Bronchial epithelial cell (primary cell): ENCODE measurements around the gene CDK14. TPM values are rescaled to one million over a fixed set of nuclear protein-coding genes. Genes with fewer than 3 reads are reported as not detected.
A peak's percentile ranks its signal among the peaks of the same experiment; 100 is the strongest.

Source experiments
- DNase-seq: peaks from one replicate; pipeline ENCODE4 v3.0.0-alpha.2; 2010; ENCODE audit warnings: low read depth
- FAIRE-seq: peaks from 2 replicates; lab custom pipeline; 2011; peaks lifted over from hg19 to GRCh38; lab: Jason Lieb, UNC
- H3K27me3 ChIP-seq: 2 replicates; pipeline ENCODE4 v1.5.1; 2011; ENCODE audit warnings: low read length; ENCODE audit not compliant: control insufficient read depth, insufficient read depth
- H3K36me3 ChIP-seq: 2 replicates; pipeline ENCODE4 v1.5.1; 2011; ENCODE audit warnings: low read length; ENCODE audit not compliant: control insufficient read depth, insufficient read depth
- H3K4me3 ChIP-seq: 2 replicates; pipeline ENCODE4 v1.5.1; 2011; ENCODE audit warnings: mild to moderate bottlenecking, low read depth, low read length, control low read depth
- total RNA-seq: library from RNA; depleted of rRNA; stranded (reverse); fragments of >200 nt; gene quantifications from 2 replicates; pipeline ENCODE4 v1.2.1, GENCODE V29; 2014
- TF ChIP-seq, protein P1 (sequence below): IDR thresholded peaks from 2 replicates; pipeline ENCODE4 v1.5.1; 2011; ENCODE audit warnings: mild to moderate bottlenecking, moderate library complexity, low read length, control low read depth, inconsistent platforms; ENCODE audit not compliant: insufficient read depth, severe bottlenecking

The CDK14 gene
- total RNA-seq, 1 donor from 2014 or later = 8.7 TPM

DNA sequence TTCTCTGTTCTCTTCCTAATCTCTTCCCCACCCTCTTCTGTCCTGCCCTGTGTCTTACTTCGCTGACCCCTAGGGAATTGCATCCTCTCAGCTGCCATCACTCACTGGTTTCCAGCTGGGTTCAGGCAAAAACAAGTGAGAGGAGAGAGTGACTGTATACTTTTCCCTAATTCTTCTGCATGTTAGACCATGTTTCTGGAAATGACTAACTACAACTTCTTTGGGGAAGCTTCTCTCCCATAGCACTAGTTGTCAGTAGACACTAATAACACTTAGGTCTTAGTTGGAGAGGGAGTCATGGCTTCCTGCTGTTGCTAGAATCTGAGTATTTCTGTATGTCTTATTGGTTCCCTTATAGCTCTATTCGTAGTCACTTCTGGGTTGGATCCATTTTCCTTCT, 369.1 kb downstream of the CDK14 start:
- TF ChIP-seq, protein P1, sequence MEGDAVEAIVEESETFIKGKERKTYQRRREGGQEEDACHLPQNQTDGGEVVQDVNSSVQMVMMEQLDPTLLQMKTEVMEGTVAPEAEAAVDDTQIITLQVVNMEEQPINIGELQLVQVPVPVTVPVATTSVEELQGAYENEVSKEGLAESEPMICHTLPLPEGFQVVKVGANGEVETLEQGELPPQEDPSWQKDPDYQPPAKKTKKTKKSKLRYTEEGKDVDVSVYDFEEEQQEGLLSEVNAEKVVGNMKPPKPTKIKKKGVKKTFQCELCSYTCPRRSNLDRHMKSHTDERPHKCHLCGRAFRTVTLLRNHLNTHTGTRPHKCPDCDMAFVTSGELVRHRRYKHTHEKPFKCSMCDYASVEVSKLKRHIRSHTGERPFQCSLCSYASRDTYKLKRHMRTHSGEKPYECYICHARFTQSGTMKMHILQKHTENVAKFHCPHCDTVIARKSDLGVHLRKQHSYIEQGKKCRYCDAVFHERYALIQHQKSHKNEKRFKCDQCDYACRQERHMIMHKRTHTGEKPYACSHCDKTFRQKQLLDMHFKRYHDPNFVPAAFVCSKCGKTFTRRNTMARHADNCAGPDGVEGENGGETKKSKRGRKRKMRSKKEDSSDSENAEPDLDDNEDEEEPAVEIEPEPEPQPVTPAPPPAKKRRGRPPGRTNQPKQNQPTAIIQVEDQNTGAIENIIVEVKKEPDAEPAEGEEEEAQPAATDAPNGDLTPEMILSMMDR = no peak
- no peak for FAIRE-seq
- Histone ChIP-seq H3K36me3 (no peaks in the 10 kb centered on the region), H3K4me3 (no peak overlapping the region), H3K27me3 (no peaks in the 10 kb centered on the region)
- DNase-seq = peak; percentile 75

DNA sequence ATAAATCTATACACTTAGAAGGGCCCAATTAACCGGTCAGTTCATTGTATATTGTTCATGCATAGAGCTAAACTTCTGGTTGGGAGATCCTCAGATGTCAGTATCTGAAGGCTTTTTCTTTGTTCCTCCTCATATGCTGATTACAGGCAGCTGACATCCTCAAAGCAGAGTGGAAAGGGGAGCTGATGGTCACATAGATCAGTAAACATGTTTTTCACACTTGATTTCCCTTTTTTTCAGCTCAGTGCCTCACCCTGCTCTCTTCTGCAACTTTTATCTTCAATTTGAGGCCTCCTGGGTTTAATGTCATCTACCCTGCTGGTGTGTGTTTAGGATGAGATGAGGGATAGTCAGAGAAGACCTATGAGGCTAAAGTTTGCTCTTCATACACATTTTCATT, 370.2 kb downstream of the CDK14 start:
- Histone ChIP-seq H3K36me3 (no peaks in the 10 kb centered on the region), H3K27me3 (no peaks in the 10 kb centered on the region), H3K4me3 (no peak overlapping the region)
- FAIRE-seq (no peak), DNase-seq (no peak)
- TF ChIP-seq, protein P1 = no peak

DNA sequence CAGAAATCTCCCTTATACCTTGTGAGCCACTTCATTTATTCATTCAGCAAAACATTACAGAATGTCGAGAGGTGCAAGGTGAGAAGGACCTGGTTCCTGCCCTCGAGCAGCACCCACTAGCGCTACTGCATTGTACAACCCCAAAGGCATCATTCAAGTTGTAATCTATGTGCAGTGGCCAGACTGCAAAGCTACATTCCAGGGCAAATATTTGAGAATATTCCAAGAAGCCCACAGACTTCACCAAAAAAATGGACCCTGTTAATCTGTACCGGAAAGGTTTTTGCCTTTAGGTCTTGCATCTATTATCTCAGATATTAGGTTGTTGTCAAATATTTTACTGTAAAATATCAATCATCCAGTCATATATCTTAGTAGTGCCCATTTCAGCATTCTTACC, 372.8 kb downstream of the CDK14 start:
- Histone ChIP-seq H3K27me3 (no peaks in the 10 kb centered on the region), H3K36me3 (no peaks in the 10 kb centered on the region), H3K4me3 (no peak overlapping the region)
- DNase-seq (no peak), FAIRE-seq (no peak)
- TF ChIP-seq, protein P1 = no peak

DNA sequence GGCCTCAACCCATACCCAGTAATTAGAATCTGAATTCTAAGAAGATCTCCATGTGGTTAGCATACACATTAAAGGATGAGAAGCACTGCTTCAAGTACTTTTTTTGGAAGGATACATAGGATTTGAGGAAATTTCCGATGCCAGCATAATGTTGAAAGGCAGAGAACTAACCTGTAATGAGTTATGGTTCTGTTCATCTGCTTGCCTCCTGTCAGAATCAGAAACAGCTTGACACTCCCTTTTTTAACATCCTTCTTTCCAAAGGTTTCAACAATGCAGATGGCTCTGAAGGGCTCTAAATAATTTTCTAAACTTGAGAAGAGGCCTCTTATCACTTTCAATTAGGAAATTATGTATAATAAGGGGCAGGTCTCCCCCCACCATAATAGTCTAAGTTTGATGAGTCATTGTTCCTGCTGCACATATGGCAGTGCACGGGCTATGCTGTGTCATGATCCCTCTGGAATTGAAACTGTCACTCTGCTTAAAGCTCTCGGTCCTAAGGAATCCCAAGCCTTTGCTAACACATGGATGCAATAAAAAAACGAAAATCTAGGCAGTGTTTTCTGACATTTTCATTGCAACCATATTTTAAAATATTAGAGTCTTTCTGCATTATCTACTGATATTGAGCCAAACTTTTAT, 376.9 kb downstream of the CDK14 start:
- TF ChIP-seq, protein P1 = no peak
- no peak for DNase-seq
- H3K4me3 ChIP-seq = no peak overlapping the region

DNA sequence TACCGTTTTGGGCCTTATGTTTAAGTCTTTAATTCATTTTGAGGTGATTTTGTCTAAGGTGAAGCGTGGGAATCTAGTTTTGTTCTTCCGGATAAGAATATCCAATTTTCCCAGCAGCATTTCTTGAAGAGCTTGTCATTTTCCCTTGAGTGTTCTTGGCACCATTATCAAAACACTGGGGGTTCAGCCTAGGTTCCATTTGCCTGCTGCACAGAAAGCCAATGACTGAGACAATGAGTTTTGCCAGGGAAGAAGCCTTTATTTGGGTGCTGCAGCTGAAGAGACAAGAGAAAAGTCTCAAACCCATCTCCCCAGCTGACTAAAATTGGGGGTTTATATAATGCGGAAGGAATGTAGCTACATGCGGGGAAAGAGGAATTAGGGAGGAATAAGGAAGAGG, 380.9 kb downstream of the CDK14 start:
- no peaks in the 10 kb centered on the region for H3K27me3 ChIP-seq
- H3K4me3 ChIP-seq = no peak overlapping the region
- no peak for FAIRE-seq
- H3K36me3 ChIP-seq = no peaks in the 10 kb centered on the region
- TF ChIP-seq, protein P1 = no peak
- no peak for DNase-seq

More for the DNA sequence above, 376.9 kb downstream of the CDK14 start:
- Histone ChIP-seq H3K36me3 (no peaks in the 10 kb centered on the region), H3K27me3 (no peaks in the 10 kb centered on the region)
- FAIRE-seq = no peak

DNA sequence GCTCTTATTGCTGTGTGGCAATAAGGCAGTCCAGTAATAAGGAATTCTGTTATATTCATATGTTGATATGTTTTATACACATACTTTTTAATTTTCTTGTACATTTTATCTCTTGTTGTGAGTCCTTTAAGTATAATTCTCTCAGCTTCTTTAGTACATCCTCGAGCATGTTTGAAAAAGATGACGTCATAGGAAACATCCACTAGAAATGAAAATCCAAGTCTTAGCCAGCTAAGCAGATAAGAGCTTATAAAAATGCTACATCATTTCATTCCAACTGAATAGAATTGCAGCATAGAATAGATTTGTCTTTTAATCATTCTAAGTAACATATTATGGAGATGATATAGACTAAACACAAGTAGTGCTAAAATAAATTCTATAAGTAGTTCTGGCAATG, 384.4 kb downstream of the CDK14 start:
- Histone ChIP-seq H3K4me3 (no peak overlapping the region), H3K27me3 (no peaks in the 10 kb centered on the region), H3K36me3 (no peaks in the 10 kb centered on the region)
- TF ChIP-seq, protein P1 = no peak
- FAIRE-seq (no peak), DNase-seq (no peak)
